ENCODE data around the gene PLXNA4. TPM values are rescaled to one million over a fixed set of nuclear protein-coding genes. Genes with fewer than 3 reads are reported as not detected.

PLXNA4 gene
- polyA plus RNA-seq, 1 donor (not counting 4 experiments of a cell fraction or from before 2014, with no cell fraction given), result 0.01 TPM

- no peak overlapping the region for H3K9ac ChIP-seq (ENCODE audit: control insufficient read depth, extremely low read depth, insufficient read depth, low read length)
- no peaks in the 10 kb centered on the region for H4K20me1 ChIP-seq (ENCODE audit: control insufficient read depth, extremely low read depth, insufficient read depth, low read length)
- H3K9me1 ChIP-seq (ENCODE audit: control insufficient read depth, extremely low read depth, insufficient read depth, low read length), result no peaks in the 10 kb centered on the region
- no peak for TF ChIP-seq CTCF (optimal IDR thresholded peaks at IDR 0.05 in 1 of 3, IDR thresholded peaks at IDR 0.05 in 1 of 3, conservative IDR thresholded peaks at IDR 0.05 in 1 of 3; ENCODE audit: extremely low read depth in 1 of 3, insufficient read depth in 2 of 3, low read length in 3 of 3)
- no peak for TF ChIP-seq EZH2 (IDR thresholded peaks at IDR 0.05; ENCODE audit: low read length)
- FAIRE-seq (no peak), DNase-seq (ENCODE audit: low read depth, low spot score) (no peak)
- no peaks in the 10 kb centered on the region for H3K9me3 ChIP-seq (ENCODE audit: control insufficient read depth, low read depth, low read length)
- dilution Hi-C loops (cut with MboI; ENCODE audit: extremely low pct_ligation_motif_present, low sequenced_read_pairs), result no loop called here
- H2AFZ ChIP-seq (ENCODE audit: control insufficient read depth, low read length), result no peak overlapping the region
- no peak overlapping the region for H3K27ac ChIP-seq (ENCODE audit: control insufficient read depth, insufficient read depth, low read length)
- no peak overlapping the region for H3K4me3 ChIP-seq (ENCODE audit: control insufficient read depth in 2 of 3, extremely low read depth in 1 of 3, insufficient read depth in 2 of 3, low read depth in 1 of 3, low read length in 3 of 3)
- H3K27me3 ChIP-seq (ENCODE audit: control insufficient read depth, extremely low read depth, insufficient read depth, low read length), result peaks cover 20% of the 10 kb centered on the region
- H3K36me3 ChIP-seq (ENCODE audit: control insufficient read depth in 2 of 2, extremely low read depth in 1 of 2, insufficient read depth in 2 of 2, low read length in 2 of 2), result no peaks in the 10 kb centered on the region
- H3K4me2 ChIP-seq (ENCODE audit: control insufficient read depth, extremely low read depth, insufficient read depth, low read depth, low read length), result no peak overlapping the region
- no peaks in the 10 kb centered on the region for H3K79me2 ChIP-seq (ENCODE audit: control insufficient read depth, insufficient read depth, low read length)
- no peaks in the 10 kb centered on the region for H3K4me1 ChIP-seq (ENCODE audit: control insufficient read depth, extremely low read depth, insufficient read depth, low read length)
Measured at GRCh38 chr7:132560825-132561529, 15.3 kb downstream of the PLXNA4 start.

GRCh38 chr7:132560105-132560504, 16.2 kb downstream of the PLXNA4 start:
- no peak for FAIRE-seq
- Histone ChIP-seq H3K4me3 (ENCODE audit: control insufficient read depth in 2 of 3, extremely low read depth in 1 of 3, insufficient read depth in 2 of 3, low read depth in 1 of 3, low read length in 3 of 3) (no peak overlapping the region), H3K4me2 (ENCODE audit: control insufficient read depth, extremely low read depth, insufficient read depth, low read depth, low read length) (no peak overlapping the region), H3K9me3 (ENCODE audit: control insufficient read depth, low read depth, low read length) (no peaks in the 10 kb centered on the region), H3K4me1 (ENCODE audit: control insufficient read depth, extremely low read depth, insufficient read depth, low read length) (no peaks in the 10 kb centered on the region), H3K36me3 (ENCODE audit: control insufficient read depth in 2 of 2, extremely low read depth in 1 of 2, insufficient read depth in 2 of 2, low read length in 2 of 2) (no peaks in the 10 kb centered on the region), H3K9me1 (ENCODE audit: control insufficient read depth, extremely low read depth, insufficient read depth, low read length) (no peaks in the 10 kb centered on the region), H3K79me2 (ENCODE audit: control insufficient read depth, insufficient read depth, low read length) (no peaks in the 10 kb centered on the region), H3K27ac (ENCODE audit: control insufficient read depth, insufficient read depth, low read length) (no peak overlapping the region), H2AFZ (ENCODE audit: control insufficient read depth, low read length) (no peak overlapping the region), H3K9ac (ENCODE audit: control insufficient read depth, extremely low read depth, insufficient read depth, low read length) (no peak overlapping the region), H3K27me3 (ENCODE audit: control insufficient read depth, extremely low read depth, insufficient read depth, low read length) (peaks cover 12% of the 10 kb centered on the region), H4K20me1 (ENCODE audit: control insufficient read depth, extremely low read depth, insufficient read depth, low read length) (no peaks in the 10 kb centered on the region)
- no peak for DNase-seq (ENCODE audit: low read depth, low spot score)
- dilution Hi-C loops (cut with MboI; ENCODE audit: extremely low pct_ligation_motif_present, low sequenced_read_pairs), result no loop called here
- TF ChIP-seq CTCF (optimal IDR thresholded peaks at IDR 0.05 in 1 of 3, IDR thresholded peaks at IDR 0.05 in 1 of 3, conservative IDR thresholded peaks at IDR 0.05 in 1 of 3; ENCODE audit: extremely low read depth in 1 of 3, insufficient read depth in 2 of 3, low read length in 3 of 3) (no peak), EZH2 (IDR thresholded peaks at IDR 0.05; ENCODE audit: low read length) (no peak)

All from keratinocyte (primary cell).